ENCODE results near the gene EMILIN1. TPM values are rescaled to one million over a fixed set of nuclear protein-coding genes. Genes with fewer than 3 reads are reported as not detected.
A peak's percentile ranks its signal among the peaks of the same experiment; 100 is the strongest.

The EMILIN1 gene
- total RNA-seq, 1 donor from 2014 or later = 0.95 TPM

GRCh38 chr2:27032495-27033252 lies 45.7 kb upstream of the EMILIN1 start, which contains the start of gene TMEM214:
TMEM214 (plus strand) TSS chr2:27032965; CDS start chr2:27033016, 51 bp downstream.
- H3K27ac ChIP-seq (ENCODE audit: low read depth, low read length) = peak within 1 kb of the TSS; percentile 87
- FAIRE-seq = no peak
- peaks cover 16% of the 10 kb centered on the region for H3K4me1 Mint-ChIP-seq (ENCODE audit: low read depth, unreplicated experiment)

GRCh38 chr2:27033253-27033852 lies 45.1 kb upstream of the EMILIN1 start:
- Histone ChIP-seq H3K79me2 (ENCODE audit: insufficient read depth, low read length) (peaks cover 67% of the 10 kb centered on the region), H3K4me1 (ENCODE audit: insufficient read depth, low read length) (peaks cover 11% of the 10 kb centered on the region), H3K9me3 (ENCODE audit: insufficient read depth, low read depth, low read length) (no peaks in the 10 kb centered on the region), H2AFZ (ENCODE audit: low read depth, low read length) (peak overlapping the region; percentile 86), H3K4me3 (ENCODE audit: insufficient read depth, low read depth, low read length) (peak overlapping the region; percentile 94), H3K9ac (ENCODE audit: low read length) (peak overlapping the region; percentile 96), H3K27me3 (ENCODE audit: insufficient read depth, low read length) (no peaks in the 10 kb centered on the region), H3K36me3 (ENCODE audit: insufficient read depth, low read length) (peaks cover 36% of the 10 kb centered on the region), H3K4me2 (ENCODE audit: low read length) (peak overlapping the region; percentile 84), H4K20me1 (ENCODE audit: insufficient read depth, low read length) (peaks cover 55% of the 10 kb centered on the region), H3K27ac (ENCODE audit: low read depth, low read length) (peak overlapping the region; percentile 87)
- DNase-seq (ENCODE audit: low read depth) (no peak), FAIRE-seq (no peak)
- Mint-ChIP-seq H3K4me3 (ENCODE audit: unreplicated experiment) (peak overlapping the region; percentile 97), H3K4me1 (ENCODE audit: low read depth, unreplicated experiment) (peaks cover 16% of the 10 kb centered on the region), H3K27me3 (ENCODE audit: low read depth, unreplicated experiment) (no peaks in the 10 kb centered on the region), H3K27ac (ENCODE audit: unreplicated experiment) (peak overlapping the region; percentile 75), H3K9me3 (ENCODE audit: unreplicated experiment) (no peaks in the 10 kb centered on the region), H3K36me3 (ENCODE audit: low read depth, unreplicated experiment) (peaks cover 29% of the 10 kb centered on the region)
- no peak for TF ChIP-seq EZH2 (IDR thresholded peaks at IDR 0.05; ENCODE audit: insufficient read depth, low read length)
- TF ChIP-seq CTCF (IDR thresholded peaks at IDR 0.05; ENCODE audit: insufficient read depth, low read depth, low read length) = no peak

More at GRCh38 chr2:27032495-27033252, 45.7 kb upstream of the EMILIN1 start, which contains the start of gene TMEM214:
- peak within 1 kb of the TSS; percentile 84 for H3K4me2 ChIP-seq (ENCODE audit: low read length)
- peak within 1 kb of the TSS; percentile 96 for H3K9ac ChIP-seq (ENCODE audit: low read length)
- Mint-ChIP-seq H3K4me3 (ENCODE audit: unreplicated experiment) (peak within 1 kb of the TSS; percentile 97), H3K27ac (ENCODE audit: unreplicated experiment) (peak within 1 kb of the TSS; percentile 92), H3K27me3 (ENCODE audit: low read depth, unreplicated experiment) (no peaks in the 10 kb centered on the region), H3K36me3 (ENCODE audit: low read depth, unreplicated experiment) (peaks cover 35% of the 10 kb centered on the region), H3K9me3 (ENCODE audit: unreplicated experiment) (no peaks in the 10 kb centered on the region)
- no peaks in the 10 kb centered on the region for H3K27me3 ChIP-seq (ENCODE audit: insufficient read depth, low read length)
- H3K79me2 ChIP-seq (ENCODE audit: insufficient read depth, low read length) = peaks cover 73% of the 10 kb centered on the region
- H3K4me3 ChIP-seq (ENCODE audit: insufficient read depth, low read depth, low read length) = peak within 1 kb of the TSS; percentile 94
- no peaks in the 10 kb centered on the region for H3K9me3 ChIP-seq (ENCODE audit: insufficient read depth, low read depth, low read length)
- peaks cover 29% of the 10 kb centered on the region for H3K36me3 ChIP-seq (ENCODE audit: insufficient read depth, low read length)
- peaks cover 11% of the 10 kb centered on the region for H3K4me1 ChIP-seq (ENCODE audit: insufficient read depth, low read length)
- H4K20me1 ChIP-seq (ENCODE audit: insufficient read depth, low read length) = peaks cover 55% of the 10 kb centered on the region
- peak within 1 kb of the TSS; percentile 86 for H2AFZ ChIP-seq (ENCODE audit: low read depth, low read length)
- no peak for TF ChIP-seq EZH2 (IDR thresholded peaks at IDR 0.05; ENCODE audit: insufficient read depth, low read length)
- no peak for TF ChIP-seq CTCF (IDR thresholded peaks at IDR 0.05; ENCODE audit: insufficient read depth, low read depth, low read length)
- DNase-seq (ENCODE audit: low read depth) = peak; percentile 72

All from astrocyte (in vitro differentiated cells and primary cell).